Right renal pelvis (tissue), 4 donors: ENCODE results near the gene PRKCA. TPM values are rescaled to one million over a fixed set of nuclear protein-coding genes. Genes with fewer than 3 reads are reported as not detected.
"Not testable (repeated sequence)": the region's sequence is repeated elsewhere in the genome, so short reads cannot be mapped to it uniquely, and the experiment has no call there.

ENCODE experiments used
- DNase-seq, 4 donors: peaks; one replicate each; pipeline ENCODE4 v3.0.0-alpha.2; 2013; ENCODE audit warnings: low read depth in 4 of 4, low spot score in 3 of 4, missing footprints in 1 of 4
- polyA plus RNA-seq, 4 donors: library from polyadenylated mRNA; unstranded; fragments of 120-200 nt; gene quantifications; one replicate each; pipeline ENCODE4 v1.2.1, GENCODE V29; 2013; ENCODE audit not compliant: insufficient read length in 4 of 4

The PRKCA gene
- polyA plus RNA-seq, 4 donors: 20.9 to 25.9 (median 24.5) TPM

- no peak for DNase-seq
Observed at GRCh38 chr17:66322764-66323163, 20.4 kb downstream of the PRKCA start.

DNA sequence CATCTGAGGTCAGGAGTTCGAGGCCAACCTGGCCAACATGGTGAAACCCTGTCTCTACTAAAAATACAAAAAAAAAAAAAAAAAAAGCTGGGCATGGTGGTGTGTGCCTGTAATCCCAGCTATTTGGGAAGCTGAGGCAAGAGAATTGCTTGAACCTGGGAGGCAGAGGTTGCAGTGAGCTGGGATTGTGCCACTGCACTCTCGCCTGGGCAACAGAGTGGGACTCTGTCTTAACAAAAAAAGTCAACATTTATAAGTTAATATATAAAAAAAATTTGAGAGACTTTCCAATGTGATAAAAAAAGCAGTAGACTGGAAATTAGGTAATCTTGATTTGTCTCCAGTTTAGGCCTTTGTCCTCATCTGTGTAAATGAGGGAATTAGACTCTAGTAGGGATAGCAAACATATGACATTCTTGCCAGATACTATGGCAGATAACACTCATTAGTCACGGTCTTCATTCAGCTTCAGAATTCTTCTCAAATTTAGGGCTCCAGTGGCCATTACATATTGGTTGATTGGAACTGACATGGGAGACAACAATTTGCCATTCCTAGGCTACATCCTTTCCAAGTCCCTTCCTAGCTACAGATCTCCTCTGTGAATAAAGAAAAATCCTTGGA lies 22.1 kb downstream of the PRKCA start:
- DNase-seq: not testable (repeated sequence)

- DNase-seq: no peak
Observed at GRCh38 chr17:66326476-66327047, 24.1 kb downstream of the PRKCA start.

- DNase-seq: no peak
Observed at GRCh38 chr17:66330646-66331037, 28.2 kb downstream of the PRKCA start.

GRCh38 chr17:66331038-66331816 lies 28.8 kb downstream of the PRKCA start:
- no peak for DNase-seq

- no peak for DNase-seq
Observed at GRCh38 chr17:66335797-66336196, 33.4 kb downstream of the PRKCA start.

DNA sequence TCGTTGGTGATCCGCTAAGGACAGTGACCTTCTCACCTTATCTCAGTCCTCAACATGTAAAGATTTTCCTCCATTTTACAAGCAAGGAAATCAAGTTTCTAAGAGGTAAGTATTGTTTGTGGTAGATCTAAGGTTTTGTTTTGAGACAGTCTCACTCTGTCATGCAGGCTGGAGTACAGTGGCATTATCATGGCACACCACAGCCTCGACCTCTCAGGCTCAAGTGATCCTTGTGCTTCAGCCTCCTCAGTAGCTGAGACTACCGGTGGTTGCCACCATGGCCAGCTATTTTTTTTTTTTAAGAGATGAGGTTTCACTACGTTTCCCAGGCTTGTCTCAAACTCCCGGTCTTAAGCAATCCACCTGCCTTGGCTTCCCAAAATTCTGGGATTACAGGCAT lies 34.9 kb downstream of the PRKCA start:
- no peak for DNase-seq

GRCh38 chr17:66337866-66338485 lies 35.6 kb downstream of the PRKCA start:
- DNase-seq: no peak

- no peak for DNase-seq
Observed at GRCh38 chr17:66338937-66339336, 36.5 kb downstream of the PRKCA start.

DNA sequence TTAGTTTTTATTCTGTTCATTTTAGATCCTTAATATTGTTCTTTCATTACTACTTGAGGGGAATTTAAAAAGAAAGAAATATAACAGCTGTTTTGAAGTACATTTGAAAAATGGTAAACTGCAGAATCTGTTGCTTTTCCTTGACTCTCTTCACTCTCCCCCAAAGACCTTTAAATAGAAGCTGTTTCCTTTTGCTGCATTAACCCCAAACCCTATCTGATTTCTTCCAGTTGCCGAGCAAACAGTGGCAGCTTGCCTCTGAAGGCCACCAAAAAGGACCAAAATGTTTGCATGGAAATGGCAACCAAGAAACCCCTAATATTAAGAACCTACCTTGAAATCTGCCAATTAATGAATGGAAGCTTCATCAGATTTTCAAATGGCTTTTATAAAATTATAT lies 37.1 kb downstream of the PRKCA start:
- no peak for DNase-seq

DNA sequence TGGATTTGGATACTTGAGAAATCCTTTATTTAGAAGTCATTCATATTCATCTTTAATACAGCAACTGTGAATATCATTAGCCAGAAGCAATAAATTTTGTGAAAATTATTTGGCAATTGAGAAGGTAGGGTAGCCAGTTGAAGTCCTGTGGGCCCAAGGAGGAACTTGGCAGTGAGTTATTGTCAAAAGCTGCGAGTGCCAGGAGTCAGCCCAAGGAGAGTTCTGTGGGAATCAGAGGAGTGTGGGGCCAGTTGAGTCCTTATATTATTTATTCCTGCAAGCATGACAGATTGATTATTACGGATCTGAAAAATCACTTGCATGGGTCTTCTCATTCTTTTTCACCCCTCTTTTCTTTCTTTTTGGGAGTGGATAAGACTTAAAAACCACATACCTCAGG lies 38.3 kb downstream of the PRKCA start:
- no peak for DNase-seq

- DNase-seq: no peak
Observed at GRCh38 chr17:66341462-66341861, 39.0 kb downstream of the PRKCA start.

DNA sequence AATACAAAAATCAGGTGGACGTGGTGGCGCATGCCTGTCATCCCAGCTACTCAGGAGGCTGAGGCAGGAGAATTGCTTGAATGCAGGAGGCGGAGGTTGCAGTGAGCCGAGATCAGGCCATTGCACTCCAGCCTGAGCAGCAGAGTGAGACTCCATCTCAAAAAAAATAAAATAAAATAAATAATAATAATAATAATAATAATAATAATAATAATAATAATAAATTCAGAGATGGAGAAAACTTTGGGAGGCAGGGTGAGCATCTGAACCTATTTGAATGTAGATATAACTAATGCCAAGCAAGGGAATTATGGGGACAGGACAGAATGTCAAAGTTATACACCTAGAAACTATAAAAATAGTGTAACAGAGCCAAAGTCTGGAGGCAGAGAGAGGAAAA lies 39.9 kb downstream of the PRKCA start:
- DNase-seq: not testable (repeated sequence)

- no peak for DNase-seq
Observed at GRCh38 chr17:66343531-66344078, 41.2 kb downstream of the PRKCA start.

GRCh38 chr17:66344473-66344872 lies 42.1 kb downstream of the PRKCA start:
- DNase-seq: no peak

- DNase-seq: no peak
Observed at GRCh38 chr17:66345264-66345663, 42.9 kb downstream of the PRKCA start.

DNA sequence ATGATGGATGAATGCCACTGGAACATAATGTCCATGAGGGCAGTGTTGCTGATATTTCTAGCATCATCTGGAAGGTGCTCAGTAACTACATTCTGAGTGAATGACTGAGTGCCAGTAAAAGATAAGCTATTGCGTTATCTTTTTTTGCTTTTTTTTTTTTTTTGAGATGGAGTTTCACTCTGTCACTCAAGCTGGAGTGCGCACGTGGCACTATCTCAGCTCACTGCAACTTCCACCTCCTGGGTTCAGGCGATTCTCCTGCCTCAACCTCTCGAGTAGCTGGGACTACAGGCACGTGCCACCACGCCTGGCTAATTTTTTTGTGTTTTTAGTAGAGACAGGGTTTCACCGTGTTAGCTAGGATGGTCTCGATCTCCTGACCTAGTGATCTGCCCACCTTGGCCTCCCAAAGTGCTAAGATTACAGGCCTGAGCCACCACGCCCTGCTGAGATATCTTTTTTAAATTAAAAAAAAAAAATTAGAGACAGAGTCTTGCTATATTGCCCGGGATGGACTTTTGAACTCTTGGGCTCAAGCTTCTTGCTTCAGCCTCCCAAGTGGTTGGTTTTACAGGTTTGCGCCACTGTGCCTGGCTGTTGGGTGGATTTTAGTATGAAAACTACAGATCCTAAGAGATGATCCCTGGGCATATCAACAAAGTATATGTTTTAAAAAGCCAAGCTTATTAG lies 43.7 kb downstream of the PRKCA start:
- DNase-seq: not testable (repeated sequence)

- DNase-seq: no peak
Observed at GRCh38 chr17:66347661-66348514, 45.5 kb downstream of the PRKCA start.

- DNase-seq: no peak
Observed at GRCh38 chr17:66348584-66349165, 46.3 kb downstream of the PRKCA start.
